ELR (cell line): ENCODE data around the gene SFXN3.

Experiments
- DNase-seq: peaks from one replicate; pipeline ENCODE4 v3.0.0-alpha.2; 2015; ENCODE audit warnings: low read depth

Gene SFXN3

DNA sequence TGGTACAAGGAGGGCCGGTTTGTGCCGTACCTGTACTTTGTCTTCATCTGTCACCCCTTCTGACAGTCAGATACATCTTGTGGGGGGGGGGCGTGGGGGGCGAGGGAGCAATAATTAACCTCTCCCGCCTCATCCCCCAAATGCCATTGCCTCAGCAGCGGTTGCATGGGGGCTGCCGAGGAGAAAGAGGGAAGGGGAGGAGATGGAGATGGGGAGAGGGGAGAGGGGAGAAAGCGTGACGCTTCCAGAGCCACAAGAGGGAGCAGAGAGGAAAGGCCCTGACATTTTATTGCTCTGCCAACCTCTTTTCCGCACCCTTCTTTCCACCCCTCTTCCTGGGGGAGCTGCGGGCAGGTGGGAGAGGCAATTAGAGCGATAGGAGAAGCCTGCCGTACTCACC lies 42.6 kb downstream of the SFXN3 start:
- no peak for DNase-seq

DNA sequence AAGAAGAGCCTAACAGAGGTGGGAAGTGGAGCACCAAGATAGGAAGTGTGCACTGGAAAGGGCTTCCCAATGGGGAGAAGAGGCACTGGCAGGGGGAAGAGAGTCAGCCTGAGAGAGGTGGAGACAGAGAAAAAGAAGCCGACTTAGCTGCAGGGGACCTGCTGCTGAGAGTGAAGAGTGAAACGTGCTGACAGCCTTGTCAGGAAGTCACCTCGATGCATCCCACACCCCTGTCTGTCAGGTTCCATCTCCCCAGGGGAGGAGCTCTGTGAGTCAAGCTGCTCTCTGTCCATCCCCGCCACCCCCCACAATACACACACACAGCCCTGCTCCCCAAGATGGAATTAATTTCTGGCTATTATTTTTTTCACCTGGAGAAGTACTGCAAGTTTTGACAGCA lies 44.7 kb downstream of the SFXN3 start:
- no peak for DNase-seq

DNA sequence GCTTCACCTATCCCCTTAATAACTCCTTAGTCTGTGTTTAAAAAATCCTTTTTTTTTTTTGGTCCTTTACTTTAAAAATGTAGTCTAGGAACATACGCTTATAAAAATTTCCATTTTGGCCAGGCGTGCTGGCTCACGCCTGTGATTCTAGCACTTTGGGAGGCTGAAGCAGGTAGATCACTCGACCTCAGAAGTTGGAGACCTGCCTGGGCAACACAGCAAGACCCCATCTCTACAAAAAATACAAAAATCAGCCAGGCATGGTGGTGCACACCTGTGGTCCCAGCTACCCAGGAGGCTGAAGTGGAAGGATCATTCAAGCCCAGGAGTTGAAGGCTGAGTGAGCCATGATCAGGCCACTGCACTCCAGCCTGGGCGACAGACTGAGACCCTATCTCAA lies 45.6 kb downstream of the SFXN3 start:
- DNase-seq: no peak

DNA sequence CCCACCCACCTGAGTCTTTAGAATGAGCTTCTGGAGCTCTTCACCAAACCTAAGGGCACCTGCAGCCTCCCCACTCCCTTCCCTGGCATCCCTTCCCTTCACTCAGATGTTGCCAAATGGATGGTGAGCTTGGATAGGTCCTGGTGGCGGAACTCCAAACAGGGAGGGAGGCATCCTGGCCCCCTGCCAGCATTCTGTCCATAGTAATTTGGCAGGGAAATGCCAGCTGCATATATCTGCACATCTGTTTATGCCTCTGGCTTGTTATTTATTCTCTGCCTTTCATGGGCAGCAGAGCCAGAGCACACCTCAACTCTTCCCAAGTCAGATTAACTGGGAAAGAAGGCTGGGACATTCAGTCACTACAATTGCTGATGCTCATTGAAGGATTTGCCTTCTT lies 48.8 kb downstream of the SFXN3 start:
- DNase-seq: no peak

DNA sequence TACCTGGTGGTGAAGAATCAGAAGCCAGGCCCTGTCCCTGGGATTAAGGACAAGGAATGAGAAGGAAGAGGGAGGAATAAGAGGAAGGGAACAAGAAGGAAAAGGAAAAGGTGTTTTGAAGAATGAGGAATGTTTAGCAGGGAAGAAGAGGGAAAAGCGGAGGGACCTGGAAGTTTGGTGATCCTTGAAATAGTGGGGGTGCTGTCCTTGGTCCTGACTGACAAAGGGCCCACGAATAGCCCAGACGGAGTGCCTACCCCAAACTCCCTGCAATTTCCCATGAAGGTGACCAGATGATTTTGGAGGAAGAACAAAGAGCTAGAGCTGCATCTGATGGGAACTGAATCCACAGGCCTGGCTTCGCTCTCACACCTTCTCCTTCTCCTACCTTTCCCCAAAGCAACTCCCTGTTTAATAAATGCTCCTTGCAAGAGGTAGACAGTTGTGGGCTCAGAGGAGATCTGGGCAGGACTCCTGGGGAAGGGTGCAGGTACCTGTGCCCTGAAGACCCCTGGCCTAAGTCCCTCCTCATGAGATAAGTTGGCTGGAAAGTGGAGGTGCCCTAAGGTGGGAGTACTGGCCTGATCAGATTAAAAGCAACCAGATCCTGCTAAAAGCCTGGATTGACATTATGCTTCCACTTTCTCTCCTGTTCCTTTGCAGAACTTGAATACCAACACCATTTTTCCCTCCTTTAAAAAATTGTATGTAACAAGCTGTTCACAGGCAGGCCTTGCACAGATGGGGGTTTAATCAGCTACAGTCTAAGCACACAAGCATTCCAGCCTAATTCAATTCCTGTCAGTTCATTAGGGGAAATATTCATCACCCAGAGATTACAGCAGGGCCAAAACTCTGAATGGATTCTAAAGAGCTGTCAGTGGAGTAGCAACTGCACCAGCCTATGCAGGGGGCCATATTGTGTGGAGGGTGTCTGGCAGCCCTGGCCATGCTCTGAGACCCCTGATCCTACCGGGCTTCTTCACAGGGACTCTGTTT lies 50.2 kb downstream of the SFXN3 start:
- DNase-seq: peak; percentile 39

DNA sequence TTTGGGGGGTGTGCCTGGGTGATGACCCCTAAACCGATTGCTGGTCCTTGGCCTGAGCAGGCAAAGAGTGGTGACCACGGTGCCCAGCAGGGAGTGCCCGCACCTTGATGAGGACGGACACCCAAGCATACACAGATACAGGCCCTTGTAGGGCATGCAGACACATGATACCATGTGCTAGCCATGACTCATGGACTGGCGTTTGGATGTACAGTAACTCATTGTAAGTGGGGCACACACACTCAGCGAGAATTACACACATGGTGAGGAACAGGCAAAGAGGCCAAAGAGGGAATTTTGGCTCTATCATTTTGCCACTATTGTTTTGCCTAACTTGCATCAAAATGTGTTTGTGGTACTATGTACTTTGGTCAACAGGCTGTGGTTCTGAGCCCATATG lies 54.8 kb downstream of the SFXN3 start:
- peak; percentile 38 for DNase-seq

DNA sequence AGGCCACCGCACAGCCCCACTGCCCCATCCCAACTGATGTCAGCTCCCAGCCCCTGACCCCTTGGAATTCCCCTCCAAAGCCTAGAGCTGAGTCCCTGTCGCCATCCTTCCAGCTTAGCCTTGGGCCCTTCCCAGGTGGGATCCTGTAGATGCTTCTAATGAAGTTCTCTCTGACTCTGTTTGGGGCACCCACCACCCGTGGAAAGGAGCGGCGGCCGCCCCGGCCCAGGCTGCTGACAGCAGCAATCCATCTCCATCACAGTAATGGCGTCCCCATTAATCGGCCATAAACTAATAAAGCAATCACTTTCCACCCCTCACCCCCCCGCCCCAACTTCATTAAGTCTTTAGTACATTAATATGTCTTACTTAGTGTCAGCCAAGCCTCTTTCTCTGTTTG lies 56.3 kb downstream of the SFXN3 start:
- DNase-seq: no peak

DNA sequence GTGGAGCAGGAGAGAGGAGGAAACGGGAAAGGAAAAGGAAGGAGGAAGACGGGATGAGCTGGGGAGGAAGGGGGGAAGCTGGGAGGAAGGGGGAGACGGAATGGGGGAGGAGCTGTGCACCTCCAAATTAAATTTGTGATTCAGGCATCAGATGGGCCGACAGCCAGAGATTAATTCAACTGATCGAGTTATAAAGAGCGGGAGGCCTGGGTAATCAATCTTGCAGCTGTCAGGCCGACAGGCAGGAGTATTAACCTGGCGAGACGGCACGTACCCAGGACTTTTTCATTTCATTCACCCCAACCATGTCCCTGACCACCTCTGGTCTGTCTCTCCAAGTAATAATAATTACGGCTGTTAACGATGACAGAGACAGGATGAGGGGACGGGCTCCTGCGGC lies 56.9 kb downstream of the SFXN3 start:
- DNase-seq: no peak

DNA sequence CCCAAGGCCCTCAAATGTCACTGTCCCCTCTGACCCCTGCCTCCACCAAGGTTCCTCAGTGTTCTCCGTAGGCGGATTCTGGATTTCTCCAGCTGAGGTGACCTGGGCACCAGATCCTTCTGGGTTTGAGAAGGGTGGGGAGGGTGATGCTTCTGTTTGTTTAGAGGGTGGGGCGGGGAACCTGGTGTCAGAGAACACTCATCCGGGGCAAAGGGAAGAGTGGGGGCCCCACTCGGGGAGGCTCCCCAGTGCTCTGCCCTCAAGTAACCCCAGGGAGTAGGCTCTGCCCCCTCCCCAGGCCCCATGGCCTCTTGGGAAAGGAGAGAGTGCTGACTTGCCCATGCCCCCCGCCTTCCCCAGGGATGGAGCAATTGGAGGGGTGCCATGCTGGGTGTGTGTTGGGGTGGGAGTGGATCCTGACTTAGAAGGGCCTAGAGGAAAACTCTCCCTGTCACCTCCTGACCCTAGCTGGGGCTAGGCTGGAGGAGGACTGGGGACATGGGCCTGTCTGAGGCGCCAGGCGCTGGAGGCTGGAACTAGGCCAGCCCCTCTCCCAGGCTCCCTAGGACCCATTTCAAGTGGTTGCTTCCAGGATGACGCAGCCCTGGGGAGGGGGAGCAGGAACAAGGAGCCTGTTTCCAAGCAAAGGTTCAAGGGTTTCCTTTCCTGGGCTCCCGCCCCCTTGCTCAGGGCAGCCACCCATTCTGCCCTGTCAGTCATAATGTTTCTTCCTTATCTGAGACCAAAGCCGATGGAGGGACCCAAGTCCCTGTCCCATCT lies 58.7 kb downstream of the SFXN3 start:
- DNase-seq: no peak

DNA sequence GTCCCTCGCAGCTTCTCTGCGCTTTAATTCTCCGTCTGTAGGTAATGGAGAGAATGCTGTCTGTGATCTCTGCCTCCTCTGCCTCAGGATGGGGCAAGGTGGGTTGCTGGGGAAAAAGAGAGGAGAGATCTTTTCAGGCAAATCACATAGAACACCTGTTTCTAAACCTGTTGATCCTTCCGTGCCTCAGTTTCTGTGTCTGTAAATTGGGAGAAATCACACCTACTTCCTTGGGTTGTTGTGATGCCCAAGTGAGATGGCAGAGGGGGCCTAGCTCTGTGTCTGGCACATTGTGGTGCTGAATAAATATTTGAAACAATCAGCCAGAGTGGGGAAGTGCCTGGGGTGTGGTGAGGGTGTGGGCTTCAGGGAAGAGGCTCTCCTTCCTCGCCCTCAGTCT lies 59.6 kb downstream of the SFXN3 start:
- no peak for DNase-seq
